Keratinocyte (primary cell): ENCODE data around the gene RERE. TPM values are rescaled to one million over a fixed set of nuclear protein-coding genes. Genes with fewer than 3 reads are reported as not detected.

Source experiments
- DNase-seq: peaks from one replicate; pipeline ENCODE4 v3.0.0-alpha.2; 2011; ENCODE audit warnings: low read depth, missing footprints, low spot score
- FAIRE-seq: peaks from 2 replicates; lab custom pipeline; 2011; peaks lifted over from hg19 to GRCh38; lab: Jason Lieb, UNC
- H2AFZ ChIP-seq: 2 replicates; pipeline ENCODE4 v1.6.0; 2012; ENCODE audit warnings: low read length, control low read depth, inconsistent platforms; ENCODE audit not compliant: control insufficient read depth
- H3K27ac ChIP-seq: 2 replicates; pipeline ENCODE4 v1.5.1; 2011; ENCODE audit warnings: low read length; ENCODE audit not compliant: control insufficient read depth, insufficient read depth
- H3K27me3 ChIP-seq: 3 replicates; pipeline ENCODE4 v1.6.0; 2011; ENCODE audit warnings: low read length; ENCODE audit not compliant: control insufficient read depth, insufficient read depth; ENCODE audit errors: extremely low read depth
- H3K36me3 ChIP-seq, 2 experiments: 2 replicates in 1 of 2; 3 replicates in 1 of 2; pipeline ENCODE4 v1.5.1; 2011; ENCODE audit warnings: low read length in 2 of 2, mild to moderate bottlenecking in 1 of 2; ENCODE audit not compliant: control insufficient read depth in 2 of 2, insufficient read depth in 2 of 2; ENCODE audit errors: extremely low read depth in 1 of 2
- H3K4me1 ChIP-seq: 3 replicates; pipeline ENCODE4 v1.5.1; 2011; ENCODE audit warnings: low read length; ENCODE audit not compliant: control insufficient read depth, insufficient read depth; ENCODE audit errors: extremely low read depth
- H3K4me2 ChIP-seq: 3 replicates; pipeline ENCODE4 v1.6.0; 2011; ENCODE audit warnings: low read depth, low read length; ENCODE audit not compliant: control insufficient read depth, insufficient read depth; ENCODE audit errors: extremely low read depth
- H3K4me3 ChIP-seq, 3 experiments: fragments of 200-600 bp in 1 of 3; sonication (generic) in 1 of 3; 2 replicates in 2 of 3; 3 replicates in 1 of 3; pipeline ENCODE4 v1.5.1; 2011 to 2016; ENCODE audit warnings: low read length in 3 of 3, mild to moderate bottlenecking in 3 of 3, control low read depth in 2 of 3, inconsistent platforms in 1 of 3, low read depth in 1 of 3, mixed read lengths in 1 of 3, mixed run types in 1 of 3, moderate library complexity in 1 of 3; ENCODE audit not compliant: control insufficient read depth in 2 of 3, insufficient read depth in 2 of 3; ENCODE audit errors: extremely low read depth in 1 of 3
- H3K79me2 ChIP-seq: 2 replicates; pipeline ENCODE4 v1.6.0; 2012; ENCODE audit warnings: low read length; ENCODE audit not compliant: control insufficient read depth, insufficient read depth
- H3K9ac ChIP-seq: 3 replicates; pipeline ENCODE4 v1.6.0; 2011; ENCODE audit warnings: low read length; ENCODE audit not compliant: control insufficient read depth, insufficient read depth; ENCODE audit errors: extremely low read depth
- H3K9me1 ChIP-seq: 3 replicates; pipeline ENCODE4 v1.6.0; 2011; ENCODE audit warnings: low read length; ENCODE audit not compliant: control insufficient read depth, insufficient read depth; ENCODE audit errors: extremely low read depth
- H3K9me3 ChIP-seq: 2 replicates; pipeline ENCODE4 v1.5.1; 2012; ENCODE audit warnings: low read depth, low read length; ENCODE audit not compliant: control insufficient read depth
- H4K20me1 ChIP-seq: 3 replicates; pipeline ENCODE4 v1.6.0; 2011; ENCODE audit warnings: low read length; ENCODE audit not compliant: control insufficient read depth, insufficient read depth; ENCODE audit errors: extremely low read depth
- EZH2 ChIP-seq: IDR thresholded peaks from one replicate; pipeline ENCODE4 v1.6.1; 2012; ENCODE audit warnings: inconsistent platforms, mild to moderate bottlenecking, low read length, moderate library complexity
- dilution Hi-C: fragments of 300-500 bp; cut with MboI; formaldehyde crosslinking; loops from one replicate; pipeline ENCODE4 v1.7.0; 2020; ENCODE audit warnings: low sequenced_read_pairs; ENCODE audit not compliant: extremely low pct_ligation_motif_present
- polyA plus RNA-seq, 5 experiments: library from polyadenylated mRNA; depleted of rRNA in 3 of 5; stranded (reverse) in 3 of 5; stranded (forward) in 1 of 5; unstranded in 1 of 5; fragments of >200 nt; gene quantifications; 1 replicate in 1 of 5; 2 replicates in 3 of 5; 3 replicates in 1 of 5; pipeline versions ENCODE4 v1.2.1 to v1.2.3, GENCODE V29; 2011 to 2012; ENCODE audit warnings: missing spikeins in 2 of 5, low read depth in 1 of 5, low replicate concordance in 1 of 5
- TF ChIP-seq, protein P1 (sequence below), 3 experiments: IDR thresholded peaks in 1 of 3; conservative IDR thresholded peaks in 1 of 3; optimal IDR thresholded peaks in 1 of 3; 2 replicates in 2 of 3; 3 replicates in 1 of 3; pipeline versions ENCODE3 to v1.5.1; 2011; ENCODE audit warnings: low read length in 3 of 3, mild to moderate bottlenecking in 3 of 3, moderate library complexity in 2 of 3, control low read depth in 1 of 3, inconsistent platforms in 1 of 3; ENCODE audit not compliant: insufficient read depth in 2 of 3; ENCODE audit errors: extremely low read depth in 1 of 3

The RERE gene
- polyA plus RNA-seq, 1 donor (not counting 4 experiments of a cell fraction or from before 2014, with no cell fraction given), result 3.8 TPM

DNA sequence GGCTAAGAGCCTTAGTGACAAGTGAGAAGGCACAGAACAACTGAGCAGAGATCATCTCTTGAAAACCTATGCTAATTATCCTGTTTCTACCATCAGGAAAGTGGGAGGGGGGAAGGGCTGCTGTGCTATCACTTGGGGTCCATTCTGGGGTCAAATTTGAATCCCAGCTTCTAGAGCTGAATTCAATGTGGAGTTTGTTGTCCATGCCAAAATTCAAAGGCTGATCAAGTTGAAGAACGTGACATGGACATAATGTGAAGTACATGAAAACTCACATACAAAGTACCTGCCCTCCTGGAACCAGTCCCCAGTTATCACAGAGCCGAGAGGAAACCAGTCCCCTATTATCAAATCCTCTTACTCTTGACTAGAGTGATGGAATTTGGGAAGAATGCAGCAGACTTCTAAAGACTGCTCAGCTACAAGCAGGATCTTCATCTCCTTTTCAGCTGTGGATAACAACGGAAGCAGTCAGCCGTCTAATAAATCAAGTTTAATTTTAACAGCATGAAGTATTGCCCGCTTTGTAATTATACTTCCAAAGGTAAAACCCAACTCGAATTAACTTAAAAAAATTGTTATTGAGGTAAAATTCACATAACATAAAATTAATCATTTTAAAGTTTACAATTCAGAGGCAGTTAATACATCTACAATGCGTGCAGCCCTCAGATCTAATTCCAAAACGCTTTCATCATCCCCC is 421.2 kb downstream of the RERE start:
- no peaks in the 10 kb centered on the region for H3K9me3 ChIP-seq
- H3K4me1 ChIP-seq, result peaks cover 22% of the 10 kb centered on the region
- H3K36me3 ChIP-seq, result peaks cover 3% of the 10 kb centered on the region in 2 experiments
- H3K79me2 ChIP-seq, result peaks cover 8% of the 10 kb centered on the region
- no peaks in the 10 kb centered on the region for H3K27me3 ChIP-seq
- no peaks in the 10 kb centered on the region for H4K20me1 ChIP-seq
- no peaks in the 10 kb centered on the region for H3K9me1 ChIP-seq
- peak overlapping the region; percentile 51 for H3K27ac ChIP-seq
- H3K4me2 ChIP-seq, result no peak overlapping the region
- dilution Hi-C loops, result no loop called here
- FAIRE-seq (no peak), DNase-seq (no peak)
- no peak overlapping the region for H3K9ac ChIP-seq
- H2AFZ ChIP-seq, result no peak overlapping the region
- TF ChIP-seq, protein P1, sequence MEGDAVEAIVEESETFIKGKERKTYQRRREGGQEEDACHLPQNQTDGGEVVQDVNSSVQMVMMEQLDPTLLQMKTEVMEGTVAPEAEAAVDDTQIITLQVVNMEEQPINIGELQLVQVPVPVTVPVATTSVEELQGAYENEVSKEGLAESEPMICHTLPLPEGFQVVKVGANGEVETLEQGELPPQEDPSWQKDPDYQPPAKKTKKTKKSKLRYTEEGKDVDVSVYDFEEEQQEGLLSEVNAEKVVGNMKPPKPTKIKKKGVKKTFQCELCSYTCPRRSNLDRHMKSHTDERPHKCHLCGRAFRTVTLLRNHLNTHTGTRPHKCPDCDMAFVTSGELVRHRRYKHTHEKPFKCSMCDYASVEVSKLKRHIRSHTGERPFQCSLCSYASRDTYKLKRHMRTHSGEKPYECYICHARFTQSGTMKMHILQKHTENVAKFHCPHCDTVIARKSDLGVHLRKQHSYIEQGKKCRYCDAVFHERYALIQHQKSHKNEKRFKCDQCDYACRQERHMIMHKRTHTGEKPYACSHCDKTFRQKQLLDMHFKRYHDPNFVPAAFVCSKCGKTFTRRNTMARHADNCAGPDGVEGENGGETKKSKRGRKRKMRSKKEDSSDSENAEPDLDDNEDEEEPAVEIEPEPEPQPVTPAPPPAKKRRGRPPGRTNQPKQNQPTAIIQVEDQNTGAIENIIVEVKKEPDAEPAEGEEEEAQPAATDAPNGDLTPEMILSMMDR (optimal IDR thresholded peaks at IDR 0.05 in 1 of 3, IDR thresholded peaks at IDR 0.05 in 1 of 3, conservative IDR thresholded peaks at IDR 0.05 in 1 of 3; ENCODE audit: extremely low read depth in 1 of 3, insufficient read depth in 2 of 3, low read length in 3 of 3), result no peak
- TF ChIP-seq EZH2, result no peak
- no peak overlapping the region for H3K4me3 ChIP-seq

DNA sequence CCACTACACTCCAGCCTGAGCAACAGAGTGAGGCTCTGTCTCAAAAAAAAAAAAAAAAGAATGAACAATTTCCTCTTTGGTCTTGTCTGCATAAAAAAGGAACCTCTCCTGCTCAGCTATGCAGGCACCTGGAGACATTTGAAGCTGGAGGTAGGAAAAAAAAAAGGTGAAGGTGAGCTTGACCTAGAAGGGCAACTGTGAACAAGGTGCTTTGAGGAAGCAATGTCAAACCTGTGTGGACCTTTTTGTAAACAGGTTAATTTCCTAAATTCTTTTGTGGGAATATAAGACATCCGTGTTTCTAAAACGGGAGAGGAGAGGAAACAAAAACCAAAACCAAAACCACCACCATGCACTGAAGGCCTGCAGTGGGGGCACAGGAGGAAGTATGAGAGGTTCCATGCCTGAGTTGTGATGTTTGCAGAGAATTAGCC is 422.0 kb downstream of the RERE start:
- FAIRE-seq (no peak), DNase-seq (no peak)
- Histone ChIP-seq H2AFZ (no peak overlapping the region), H3K9me1 (no peaks in the 10 kb centered on the region), H4K20me1 (no peaks in the 10 kb centered on the region), H3K4me2 (no peak overlapping the region), H3K27me3 (no peaks in the 10 kb centered on the region), H3K27ac (no peak overlapping the region), H3K9me3 (no peaks in the 10 kb centered on the region), H3K9ac (no peak overlapping the region), H3K4me1 (peaks cover 22% of the 10 kb centered on the region), H3K79me2 (peaks cover 6% of the 10 kb centered on the region), H3K36me3 (peaks cover 3% of the 10 kb centered on the region in 2 experiments), H3K4me3 (no peak overlapping the region)
- TF ChIP-seq, protein P1 (optimal IDR thresholded peaks at IDR 0.05 in 1 of 3, IDR thresholded peaks at IDR 0.05 in 1 of 3, conservative IDR thresholded peaks at IDR 0.05 in 1 of 3; ENCODE audit: extremely low read depth in 1 of 3, insufficient read depth in 2 of 3, low read length in 3 of 3), result no peak
- no peak for TF ChIP-seq EZH2
- dilution Hi-C loops, result no loop called here
